Keratinocyte (primary cell): Measurements from ENCODE around the gene TUBB6. TPM values are rescaled to one million over a fixed set of nuclear protein-coding genes. Genes with fewer than 3 reads are reported as not detected.

Source experiments
- DNase-seq: peaks from one replicate; pipeline ENCODE4 v3.0.0-alpha.2; 2011; ENCODE audit warnings: low read depth, missing footprints, low spot score
- FAIRE-seq: peaks from 2 replicates; lab custom pipeline; 2011; peaks lifted over from hg19 to GRCh38; lab: Jason Lieb, UNC
- H2AFZ ChIP-seq: 2 replicates; pipeline ENCODE4 v1.6.0; 2012; ENCODE audit warnings: low read length, control low read depth, inconsistent platforms; ENCODE audit not compliant: control insufficient read depth
- H3K27ac ChIP-seq: 2 replicates; pipeline ENCODE4 v1.5.1; 2011; ENCODE audit warnings: low read length; ENCODE audit not compliant: control insufficient read depth, insufficient read depth
- H3K27me3 ChIP-seq: 3 replicates; pipeline ENCODE4 v1.6.0; 2011; ENCODE audit warnings: low read length; ENCODE audit not compliant: control insufficient read depth, insufficient read depth; ENCODE audit errors: extremely low read depth
- H3K36me3 ChIP-seq, 2 experiments: 2 replicates in 1 of 2; 3 replicates in 1 of 2; pipeline ENCODE4 v1.5.1; 2011; ENCODE audit warnings: low read length in 2 of 2, mild to moderate bottlenecking in 1 of 2; ENCODE audit not compliant: control insufficient read depth in 2 of 2, insufficient read depth in 2 of 2; ENCODE audit errors: extremely low read depth in 1 of 2
- H3K4me1 ChIP-seq: 3 replicates; pipeline ENCODE4 v1.5.1; 2011; ENCODE audit warnings: low read length; ENCODE audit not compliant: control insufficient read depth, insufficient read depth; ENCODE audit errors: extremely low read depth
- H3K4me2 ChIP-seq: 3 replicates; pipeline ENCODE4 v1.6.0; 2011; ENCODE audit warnings: low read depth, low read length; ENCODE audit not compliant: control insufficient read depth, insufficient read depth; ENCODE audit errors: extremely low read depth
- H3K4me3 ChIP-seq, 3 experiments: fragments of 200-600 bp in 1 of 3; sonication (generic) in 1 of 3; 2 replicates in 2 of 3; 3 replicates in 1 of 3; pipeline ENCODE4 v1.5.1; 2011 to 2016; ENCODE audit warnings: low read length in 3 of 3, mild to moderate bottlenecking in 3 of 3, control low read depth in 2 of 3, inconsistent platforms in 1 of 3, low read depth in 1 of 3, mixed read lengths in 1 of 3, mixed run types in 1 of 3, moderate library complexity in 1 of 3; ENCODE audit not compliant: control insufficient read depth in 2 of 3, insufficient read depth in 2 of 3; ENCODE audit errors: extremely low read depth in 1 of 3
- H3K79me2 ChIP-seq: 2 replicates; pipeline ENCODE4 v1.6.0; 2012; ENCODE audit warnings: low read length; ENCODE audit not compliant: control insufficient read depth, insufficient read depth
- H3K9ac ChIP-seq: 3 replicates; pipeline ENCODE4 v1.6.0; 2011; ENCODE audit warnings: low read length; ENCODE audit not compliant: control insufficient read depth, insufficient read depth; ENCODE audit errors: extremely low read depth
- H3K9me1 ChIP-seq: 3 replicates; pipeline ENCODE4 v1.6.0; 2011; ENCODE audit warnings: low read length; ENCODE audit not compliant: control insufficient read depth, insufficient read depth; ENCODE audit errors: extremely low read depth
- H3K9me3 ChIP-seq: 2 replicates; pipeline ENCODE4 v1.5.1; 2012; ENCODE audit warnings: low read depth, low read length; ENCODE audit not compliant: control insufficient read depth
- H4K20me1 ChIP-seq: 3 replicates; pipeline ENCODE4 v1.6.0; 2011; ENCODE audit warnings: low read length; ENCODE audit not compliant: control insufficient read depth, insufficient read depth; ENCODE audit errors: extremely low read depth
- EZH2 ChIP-seq: IDR thresholded peaks from one replicate; pipeline ENCODE4 v1.6.1; 2012; ENCODE audit warnings: inconsistent platforms, mild to moderate bottlenecking, low read length, moderate library complexity
- dilution Hi-C: fragments of 300-500 bp; cut with MboI; formaldehyde crosslinking; loops from one replicate; pipeline ENCODE4 v1.7.0; 2020; ENCODE audit warnings: low sequenced_read_pairs; ENCODE audit not compliant: extremely low pct_ligation_motif_present
- polyA plus RNA-seq, 5 experiments: library from polyadenylated mRNA; depleted of rRNA in 3 of 5; stranded (reverse) in 3 of 5; stranded (forward) in 1 of 5; unstranded in 1 of 5; fragments of >200 nt; gene quantifications; 1 replicate in 1 of 5; 2 replicates in 3 of 5; 3 replicates in 1 of 5; pipeline versions ENCODE4 v1.2.1 to v1.2.3, GENCODE V29; 2011 to 2012; ENCODE audit warnings: missing spikeins in 2 of 5, low read depth in 1 of 5, low replicate concordance in 1 of 5
- TF ChIP-seq, protein P1 (sequence below), 3 experiments: IDR thresholded peaks in 1 of 3; conservative IDR thresholded peaks in 1 of 3; optimal IDR thresholded peaks in 1 of 3; 2 replicates in 2 of 3; 3 replicates in 1 of 3; pipeline versions ENCODE3 to v1.5.1; 2011; ENCODE audit warnings: low read length in 3 of 3, mild to moderate bottlenecking in 3 of 3, moderate library complexity in 2 of 3, control low read depth in 1 of 3, inconsistent platforms in 1 of 3; ENCODE audit not compliant: insufficient read depth in 2 of 3; ENCODE audit errors: extremely low read depth in 1 of 3

The TUBB6 gene
- polyA plus RNA-seq, 1 donor (not counting 4 experiments of a cell fraction or from before 2014, with no cell fraction given): 479 TPM

DNA sequence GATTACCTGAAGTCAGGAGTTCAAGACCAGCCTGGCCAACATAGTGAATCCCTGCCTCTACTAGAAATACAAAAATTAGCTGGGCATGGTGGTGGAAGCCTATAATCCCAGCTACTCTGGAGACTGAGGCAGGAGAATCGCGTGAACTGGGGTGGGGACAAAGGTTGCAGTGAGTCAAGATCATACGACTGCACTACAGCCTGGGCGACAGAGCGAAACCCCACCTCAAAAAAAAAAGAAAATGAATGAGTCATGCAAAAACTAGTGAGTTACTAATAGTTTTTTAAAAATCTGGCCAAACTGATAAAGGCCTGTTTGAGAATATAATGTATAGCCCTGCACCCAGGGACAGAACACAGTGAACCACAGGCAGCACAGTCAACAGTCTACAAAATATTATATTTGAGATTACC, 51.5 kb downstream of the TUBB6 start:
- no peak overlapping the region for H3K4me2 ChIP-seq
- TF ChIP-seq, protein P1, sequence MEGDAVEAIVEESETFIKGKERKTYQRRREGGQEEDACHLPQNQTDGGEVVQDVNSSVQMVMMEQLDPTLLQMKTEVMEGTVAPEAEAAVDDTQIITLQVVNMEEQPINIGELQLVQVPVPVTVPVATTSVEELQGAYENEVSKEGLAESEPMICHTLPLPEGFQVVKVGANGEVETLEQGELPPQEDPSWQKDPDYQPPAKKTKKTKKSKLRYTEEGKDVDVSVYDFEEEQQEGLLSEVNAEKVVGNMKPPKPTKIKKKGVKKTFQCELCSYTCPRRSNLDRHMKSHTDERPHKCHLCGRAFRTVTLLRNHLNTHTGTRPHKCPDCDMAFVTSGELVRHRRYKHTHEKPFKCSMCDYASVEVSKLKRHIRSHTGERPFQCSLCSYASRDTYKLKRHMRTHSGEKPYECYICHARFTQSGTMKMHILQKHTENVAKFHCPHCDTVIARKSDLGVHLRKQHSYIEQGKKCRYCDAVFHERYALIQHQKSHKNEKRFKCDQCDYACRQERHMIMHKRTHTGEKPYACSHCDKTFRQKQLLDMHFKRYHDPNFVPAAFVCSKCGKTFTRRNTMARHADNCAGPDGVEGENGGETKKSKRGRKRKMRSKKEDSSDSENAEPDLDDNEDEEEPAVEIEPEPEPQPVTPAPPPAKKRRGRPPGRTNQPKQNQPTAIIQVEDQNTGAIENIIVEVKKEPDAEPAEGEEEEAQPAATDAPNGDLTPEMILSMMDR (optimal IDR thresholded peaks at IDR 0.05 in 1 of 3, IDR thresholded peaks at IDR 0.05 in 1 of 3, conservative IDR thresholded peaks at IDR 0.05 in 1 of 3; ENCODE audit: extremely low read depth in 1 of 3, insufficient read depth in 2 of 3, low read length in 3 of 3): no peak
- TF ChIP-seq EZH2: no peak
- H4K20me1 ChIP-seq: no peaks in the 10 kb centered on the region
- dilution Hi-C loops: no loop called here
- H3K79me2 ChIP-seq: no peaks in the 10 kb centered on the region
- H3K27ac ChIP-seq: no peak overlapping the region
- peaks cover 19 to 29% of the 10 kb centered on the region in 2 experiments for H3K36me3 ChIP-seq
- DNase-seq (no peak), FAIRE-seq (no peak)
- no peak overlapping the region for H2AFZ ChIP-seq
- no peak overlapping the region for H3K9ac ChIP-seq
- H3K4me1 ChIP-seq: no peaks in the 10 kb centered on the region
- H3K27me3 ChIP-seq: no peaks in the 10 kb centered on the region
- H3K9me1 ChIP-seq: no peaks in the 10 kb centered on the region
- H3K9me3 ChIP-seq: no peaks in the 10 kb centered on the region
- no peak overlapping the region for H3K4me3 ChIP-seq

DNA sequence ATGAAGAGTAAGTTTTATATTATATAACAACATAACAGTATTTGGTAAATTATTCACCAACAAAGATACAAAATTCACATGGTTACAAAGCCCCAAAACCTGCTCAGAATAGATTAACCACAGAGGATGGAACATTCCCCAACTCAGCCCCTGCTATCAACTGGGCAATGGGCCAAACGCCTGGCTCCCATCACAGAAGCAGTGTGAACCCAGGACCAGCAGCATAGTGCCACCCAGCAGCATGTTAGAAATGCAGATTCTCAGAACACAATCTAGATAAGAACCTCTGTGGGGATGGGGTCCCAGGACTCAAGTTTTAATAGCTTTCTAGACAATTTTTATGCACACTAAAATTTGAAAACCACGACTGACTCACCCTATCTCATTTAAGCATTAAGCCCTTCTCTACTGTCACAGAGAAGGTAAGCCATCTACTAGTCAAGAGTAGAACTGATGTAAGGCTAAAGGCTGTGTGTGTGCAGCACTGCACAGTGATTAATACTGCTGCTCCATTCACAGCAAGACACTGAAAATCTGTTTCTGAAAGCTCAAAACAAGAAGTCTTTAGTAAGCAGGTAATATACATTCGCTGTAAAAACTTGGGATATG, 53.8 kb downstream of the TUBB6 start:
- FAIRE-seq (no peak), DNase-seq (no peak)
- H3K36me3 ChIP-seq: peaks cover 20 to 37% of the 10 kb centered on the region in 2 experiments

More for the DNA sequence above, 53.8 kb downstream of the TUBB6 start:
- Histone ChIP-seq H2AFZ (no peak overlapping the region), H3K9me1 (no peaks in the 10 kb centered on the region), H3K79me2 (peaks cover under 1% of the 10 kb centered on the region), H3K4me2 (no peak overlapping the region), H3K27me3 (no peaks in the 10 kb centered on the region), H3K4me1 (no peaks in the 10 kb centered on the region), H3K4me3 (no peak overlapping the region), H3K9ac (no peak overlapping the region), H3K9me3 (no peaks in the 10 kb centered on the region), H3K27ac (no peak overlapping the region), H4K20me1 (no peaks in the 10 kb centered on the region)
- TF ChIP-seq EZH2: no peak
- TF ChIP-seq, protein P1 (optimal IDR thresholded peaks at IDR 0.05 in 1 of 3, IDR thresholded peaks at IDR 0.05 in 1 of 3, conservative IDR thresholded peaks at IDR 0.05 in 1 of 3; ENCODE audit: extremely low read depth in 1 of 3, insufficient read depth in 2 of 3, low read length in 3 of 3): no peak
- dilution Hi-C loops: no loop called here
